Liver (tissue), 9 donors: ENCODE measurements around the gene ATP10B. TPM values are rescaled to one million over a fixed set of nuclear protein-coding genes. Genes with fewer than 3 reads are reported as not detected.

ENCODE experiments used
- DNase-seq: peaks from one replicate; pipeline ENCODE4 v3.0.0-alpha.2; 2017; ENCODE audit warnings: low spot score
- H3K27ac ChIP-seq, 2 donors: one replicate each; pipeline ENCODE4 v1.7.0; 2013; ENCODE audit warnings: inconsistent platforms in 2 of 2, low read length in 2 of 2, control low read depth in 1 of 2, low read depth in 1 of 2, mild to moderate bottlenecking in 1 of 2
- H3K27me3 ChIP-seq, 4 donors: one replicate each; pipeline versions ENCODE4 v1.6.1 to v1.7.0; 2013; ENCODE audit warnings: low read length in 3 of 4, inconsistent platforms in 1 of 4, mild to moderate bottlenecking in 1 of 4, moderate library complexity in 1 of 4; ENCODE audit not compliant: control insufficient read depth in 4 of 4, insufficient read depth in 4 of 4
- H3K36me3 ChIP-seq, 4 donors: one replicate each; pipeline versions ENCODE4 v1.6.1 to v1.7.0; 2013; ENCODE audit warnings: low read length in 3 of 4, mild to moderate bottlenecking in 3 of 4, low read depth in 1 of 4, moderate library complexity in 1 of 4; ENCODE audit not compliant: control insufficient read depth in 4 of 4, insufficient read depth in 3 of 4
- H3K4me1 ChIP-seq, 4 donors: one replicate each; pipeline versions ENCODE4 v1.6.1 to v1.7.0; 2013; ENCODE audit warnings: low read length in 3 of 4, mild to moderate bottlenecking in 3 of 4, moderate library complexity in 1 of 4; ENCODE audit not compliant: control insufficient read depth in 4 of 4, insufficient read depth in 4 of 4
- H3K4me3 ChIP-seq, 3 donors: one replicate each; pipeline versions ENCODE4 v1.6.1 to v1.7.0; 2013; ENCODE audit warnings: low read length in 3 of 3, control low read depth in 1 of 3, low read depth in 1 of 3, mild to moderate bottlenecking in 1 of 3
- H3K9ac ChIP-seq, 2 donors: one replicate each; pipeline ENCODE4 v1.7.0; 2013; ENCODE audit warnings: low read length in 2 of 2, mild to moderate bottlenecking in 2 of 2, moderate library complexity in 2 of 2, control low read depth in 1 of 2, low read depth in 1 of 2
- H3K9me3 ChIP-seq, 4 donors: one replicate each; pipeline versions ENCODE4 v1.6.1 to v1.7.0; 2013; ENCODE audit warnings: low read length in 3 of 4; ENCODE audit not compliant: control insufficient read depth in 4 of 4
- EGR1 ChIP-seq, 2 donors: IDR thresholded peaks; 2 replicates each; pipeline ENCODE4 v1.6.1; 2016 to 2018; ENCODE audit warnings: antibody characterized with exemption in 2 of 2, low read depth in 2 of 2
- FOXA1 ChIP-seq: IDR thresholded peaks from 2 replicates; pipeline ENCODE4 v1.6.1; 2016; ENCODE audit warnings: antibody characterized with exemption
- FOXA2 ChIP-seq: IDR thresholded peaks from 2 replicates; pipeline ENCODE4 v1.6.1; 2016; ENCODE audit warnings: antibody characterized with exemption
- GABPA ChIP-seq, 2 donors: IDR thresholded peaks in 1 of 2; conservative IDR thresholded peaks in 1 of 2; 2 replicates each; pipeline ENCODE4 v1.6.1; 2016; ENCODE audit warnings: antibody characterized with exemption in 2 of 2, mild to moderate bottlenecking in 1 of 2, moderate library complexity in 1 of 2
- HNF4A ChIP-seq, 2 donors: conservative IDR thresholded peaks; 2 replicates each; pipeline ENCODE4 v1.6.1; 2016; ENCODE audit warnings: antibody characterized with exemption in 2 of 2, mild to moderate bottlenecking in 2 of 2
- HNF4G ChIP-seq: IDR thresholded peaks from 2 replicates; pipeline ENCODE4 v1.6.1; 2016; ENCODE audit warnings: antibody characterized with exemption
- JUND ChIP-seq, 2 donors: IDR thresholded peaks; 2 replicates each; pipeline ENCODE4 v1.6.1; 2016; ENCODE audit warnings: antibody characterized with exemption in 2 of 2
- NR2F2 ChIP-seq: IDR thresholded peaks from 2 replicates; pipeline ENCODE4 v1.6.1; 2016; ENCODE audit warnings: antibody characterized with exemption
- RAD21 ChIP-seq, 2 donors: IDR thresholded peaks; 2 replicates each; pipeline ENCODE4 v1.6.1; 2016; ENCODE audit warnings: antibody characterized with exemption in 2 of 2, mild to moderate bottlenecking in 2 of 2
- RXRA ChIP-seq, 2 donors: IDR thresholded peaks; 2 replicates each; pipeline ENCODE4 v1.6.1; 2017 to 2018; ENCODE audit warnings: antibody characterized with exemption in 2 of 2, mild to moderate bottlenecking in 1 of 2
- SP1 ChIP-seq: IDR thresholded peaks from 2 replicates; pipeline ENCODE4 v1.6.1; 2018; ENCODE audit warnings: antibody characterized with exemption, mild to moderate bottlenecking
- TAF1 ChIP-seq: conservative IDR thresholded peaks from 2 replicates; pipeline ENCODE4 v1.6.1; 2016; ENCODE audit warnings: antibody characterized with exemption, mild to moderate bottlenecking
- YY1 ChIP-seq: IDR thresholded peaks from 2 replicates; pipeline ENCODE4 v1.6.1; 2016; ENCODE audit warnings: antibody characterized with exemption, mild to moderate bottlenecking
- polyA plus RNA-seq, 2 donors: library from polyadenylated mRNA; stranded (reverse) in 1 of 2; unstranded in 1 of 2; fragments of 200-250 nt in 1 of 2; fragments of >200 nt in 1 of 2; fragmentation: Nextera tagmentation in 1 of 2; extraction: Ambion mirVana in 1 of 2; gene quantifications; one replicate each; pipeline versions ENCODE4 v1.2.1 to v1.2.3, GENCODE V29; 2013 to 2015
- total RNA-seq, 2 donors: library from RNA; depleted of rRNA; stranded (reverse); fragments of >200 nt; gene quantifications; one replicate each; pipeline ENCODE4 v1.2.3, GENCODE V29; 2014
- TF ChIP-seq, protein P1 (sequence below): IDR thresholded peaks from 2 replicates; pipeline ENCODE4 v1.6.1; 2016; ENCODE audit warnings: antibody characterized with exemption
- TF ChIP-seq, protein P2 (sequence below): IDR thresholded peaks from 2 replicates; pipeline ENCODE4 v1.6.1; 2016; ENCODE audit warnings: antibody characterized with exemption
- TF ChIP-seq, protein P3 (sequence below): fragments of 150-350 bp; IDR thresholded peaks from 2 replicates; pipeline ENCODE4 v1.5.1; 2017; ENCODE audit warnings: improper control_type of control experiment, low read depth, low read length; ENCODE audit not compliant: missing input control
- TF ChIP-seq, protein P4 (sequence below): IDR thresholded peaks from 2 replicates; pipeline ENCODE4 v1.6.1; 2016; ENCODE audit warnings: antibody characterized with exemption
- TF ChIP-seq, protein P5 (sequence below): IDR thresholded peaks from 2 replicates; pipeline ENCODE4 v1.6.1; 2016; ENCODE audit warnings: antibody characterized with exemption, mild to moderate bottlenecking
- donor health status: healthy.
- donor health status: healthy.
- donor health status: healthy.
- donor health status: healthy.
- donor health status: healthy.

Gene ATP10B
- total and polyA plus RNA-seq, 4 donors = 0.05 to 0.67 (median 0.05) TPM; not detected in 1

DNA sequence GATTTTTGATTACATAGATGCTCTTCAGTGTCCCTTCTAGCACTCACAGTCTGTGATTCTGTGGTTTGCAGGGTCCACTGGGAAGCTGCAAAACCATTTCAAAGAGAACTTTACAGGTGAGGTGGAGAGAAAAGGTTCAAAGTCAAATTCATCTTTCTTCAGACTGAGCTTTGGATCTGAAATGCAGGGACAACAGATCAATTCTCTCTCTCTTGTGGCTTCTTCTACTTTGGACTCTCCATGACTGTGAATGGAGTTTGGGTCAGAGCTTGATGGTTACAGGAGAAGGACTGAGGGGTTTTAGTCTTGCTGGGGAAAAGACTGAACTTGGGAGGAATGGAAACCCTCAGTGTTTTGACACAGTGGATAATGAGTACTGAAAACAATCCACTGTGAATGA is 338.5 kb downstream of the ATP10B start:
- H3K36me3 ChIP-seq = no peaks in the 10 kb centered on the region
- H3K27me3 ChIP-seq = peaks cover 0 to 4% (median 0%) of the 10 kb centered on the region in 4 donors
- no peaks in the 10 kb centered on the region for H3K9me3 ChIP-seq
- DNase-seq = no peak
- no peak overlapping the region for H3K4me3 ChIP-seq
- TF ChIP-seq HNF4G (no peak), GABPA (IDR thresholded peaks at IDR 0.05 in 1 of 2, conservative IDR thresholded peaks at IDR 0.05 in 1 of 2) (no peak), FOXA2 (no peak), YY1 (no peak), NR2F2 (no peak), RXRA (IDR thresholded peaks at IDR 0.05) (no peak), EGR1 (IDR thresholded peaks at IDR 0.05; ENCODE audit: low read depth in 2 of 2) (no peak), SP1 (no peak), HNF4A (conservative IDR thresholded peaks at IDR 0.05) (no peak), RAD21 (IDR thresholded peaks at IDR 0.05) (no peak), FOXA1 (no peak), TAF1 (no peak), JUND (IDR thresholded peaks at IDR 0.05) (no peak)
- TF ChIP-seq, protein P1, sequence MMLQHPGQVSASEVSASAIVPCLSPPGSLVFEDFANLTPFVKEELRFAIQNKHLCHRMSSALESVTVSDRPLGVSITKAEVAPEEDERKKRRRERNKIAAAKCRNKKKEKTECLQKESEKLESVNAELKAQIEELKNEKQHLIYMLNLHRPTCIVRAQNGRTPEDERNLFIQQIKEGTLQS = no peak
- TF ChIP-seq, protein P2, sequence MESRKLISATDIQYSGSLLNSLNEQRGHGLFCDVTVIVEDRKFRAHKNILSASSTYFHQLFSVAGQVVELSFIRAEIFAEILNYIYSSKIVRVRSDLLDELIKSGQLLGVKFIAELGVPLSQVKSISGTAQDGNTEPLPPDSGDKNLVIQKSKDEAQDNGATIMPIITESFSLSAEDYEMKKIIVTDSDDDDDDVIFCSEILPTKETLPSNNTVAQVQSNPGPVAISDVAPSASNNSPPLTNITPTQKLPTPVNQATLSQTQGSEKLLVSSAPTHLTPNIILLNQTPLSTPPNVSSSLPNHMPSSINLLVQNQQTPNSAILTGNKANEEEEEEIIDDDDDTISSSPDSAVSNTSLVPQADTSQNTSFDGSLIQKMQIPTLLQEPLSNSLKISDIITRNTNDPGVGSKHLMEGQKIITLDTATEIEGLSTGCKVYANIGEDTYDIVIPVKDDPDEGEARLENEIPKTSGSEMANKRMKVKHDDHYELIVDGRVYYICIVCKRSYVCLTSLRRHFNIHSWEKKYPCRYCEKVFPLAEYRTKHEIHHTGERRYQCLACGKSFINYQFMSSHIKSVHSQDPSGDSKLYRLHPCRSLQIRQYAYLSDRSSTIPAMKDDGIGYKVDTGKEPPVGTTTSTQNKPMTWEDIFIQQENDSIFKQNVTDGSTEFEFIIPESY = no peak
- TF ChIP-seq, protein P3, sequence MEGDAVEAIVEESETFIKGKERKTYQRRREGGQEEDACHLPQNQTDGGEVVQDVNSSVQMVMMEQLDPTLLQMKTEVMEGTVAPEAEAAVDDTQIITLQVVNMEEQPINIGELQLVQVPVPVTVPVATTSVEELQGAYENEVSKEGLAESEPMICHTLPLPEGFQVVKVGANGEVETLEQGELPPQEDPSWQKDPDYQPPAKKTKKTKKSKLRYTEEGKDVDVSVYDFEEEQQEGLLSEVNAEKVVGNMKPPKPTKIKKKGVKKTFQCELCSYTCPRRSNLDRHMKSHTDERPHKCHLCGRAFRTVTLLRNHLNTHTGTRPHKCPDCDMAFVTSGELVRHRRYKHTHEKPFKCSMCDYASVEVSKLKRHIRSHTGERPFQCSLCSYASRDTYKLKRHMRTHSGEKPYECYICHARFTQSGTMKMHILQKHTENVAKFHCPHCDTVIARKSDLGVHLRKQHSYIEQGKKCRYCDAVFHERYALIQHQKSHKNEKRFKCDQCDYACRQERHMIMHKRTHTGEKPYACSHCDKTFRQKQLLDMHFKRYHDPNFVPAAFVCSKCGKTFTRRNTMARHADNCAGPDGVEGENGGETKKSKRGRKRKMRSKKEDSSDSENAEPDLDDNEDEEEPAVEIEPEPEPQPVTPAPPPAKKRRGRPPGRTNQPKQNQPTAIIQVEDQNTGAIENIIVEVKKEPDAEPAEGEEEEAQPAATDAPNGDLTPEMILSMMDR = no peak
- TF ChIP-seq, protein P4, sequence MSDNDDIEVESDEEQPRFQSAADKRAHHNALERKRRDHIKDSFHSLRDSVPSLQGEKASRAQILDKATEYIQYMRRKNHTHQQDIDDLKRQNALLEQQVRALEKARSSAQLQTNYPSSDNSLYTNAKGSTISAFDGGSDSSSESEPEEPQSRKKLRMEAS = no peak
- TF ChIP-seq, protein P5, sequence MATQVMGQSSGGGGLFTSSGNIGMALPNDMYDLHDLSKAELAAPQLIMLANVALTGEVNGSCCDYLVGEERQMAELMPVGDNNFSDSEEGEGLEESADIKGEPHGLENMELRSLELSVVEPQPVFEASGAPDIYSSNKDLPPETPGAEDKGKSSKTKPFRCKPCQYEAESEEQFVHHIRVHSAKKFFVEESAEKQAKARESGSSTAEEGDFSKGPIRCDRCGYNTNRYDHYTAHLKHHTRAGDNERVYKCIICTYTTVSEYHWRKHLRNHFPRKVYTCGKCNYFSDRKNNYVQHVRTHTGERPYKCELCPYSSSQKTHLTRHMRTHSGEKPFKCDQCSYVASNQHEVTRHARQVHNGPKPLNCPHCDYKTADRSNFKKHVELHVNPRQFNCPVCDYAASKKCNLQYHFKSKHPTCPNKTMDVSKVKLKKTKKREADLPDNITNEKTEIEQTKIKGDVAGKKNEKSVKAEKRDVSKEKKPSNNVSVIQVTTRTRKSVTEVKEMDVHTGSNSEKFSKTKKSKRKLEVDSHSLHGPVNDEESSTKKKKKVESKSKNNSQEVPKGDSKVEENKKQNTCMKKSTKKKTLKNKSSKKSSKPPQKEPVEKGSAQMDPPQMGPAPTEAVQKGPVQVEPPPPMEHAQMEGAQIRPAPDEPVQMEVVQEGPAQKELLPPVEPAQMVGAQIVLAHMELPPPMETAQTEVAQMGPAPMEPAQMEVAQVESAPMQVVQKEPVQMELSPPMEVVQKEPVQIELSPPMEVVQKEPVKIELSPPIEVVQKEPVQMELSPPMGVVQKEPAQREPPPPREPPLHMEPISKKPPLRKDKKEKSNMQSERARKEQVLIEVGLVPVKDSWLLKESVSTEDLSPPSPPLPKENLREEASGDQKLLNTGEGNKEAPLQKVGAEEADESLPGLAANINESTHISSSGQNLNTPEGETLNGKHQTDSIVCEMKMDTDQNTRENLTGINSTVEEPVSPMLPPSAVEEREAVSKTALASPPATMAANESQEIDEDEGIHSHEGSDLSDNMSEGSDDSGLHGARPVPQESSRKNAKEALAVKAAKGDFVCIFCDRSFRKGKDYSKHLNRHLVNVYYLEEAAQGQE = no peak
- no peak overlapping the region for H3K27ac ChIP-seq
- H3K4me1 ChIP-seq = no peaks in the 10 kb centered on the region
- H3K9ac ChIP-seq = no peak overlapping the region
